ELR (cell line): ENCODE measurements around the gene PHKB.

Experiments
- DNase-seq: peaks from one replicate; pipeline ENCODE4 v3.0.0-alpha.2; 2015; ENCODE audit warnings: low read depth

The PHKB gene

DNA sequence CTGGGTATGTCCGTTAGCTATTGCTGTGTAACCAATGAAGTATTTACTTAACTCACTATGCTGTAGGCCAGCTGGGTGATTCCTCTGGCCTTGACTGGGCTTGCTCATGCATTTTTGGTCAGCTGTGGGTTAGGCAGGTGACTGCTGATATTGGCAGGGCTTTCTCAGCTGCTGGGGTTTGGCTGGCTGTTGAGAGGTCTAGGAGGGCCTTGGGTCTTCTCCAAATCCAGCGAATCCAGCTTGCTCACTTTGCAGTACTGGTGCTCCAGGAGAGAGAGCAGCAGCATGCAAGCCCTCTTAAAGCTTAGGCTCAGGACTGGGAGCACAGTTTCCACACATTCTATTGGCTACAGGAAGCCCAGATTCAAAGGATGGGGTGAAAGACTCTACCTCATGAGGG, 270.1 kb downstream of the PHKB start:
- DNase-seq: peak; percentile 72

DNA sequence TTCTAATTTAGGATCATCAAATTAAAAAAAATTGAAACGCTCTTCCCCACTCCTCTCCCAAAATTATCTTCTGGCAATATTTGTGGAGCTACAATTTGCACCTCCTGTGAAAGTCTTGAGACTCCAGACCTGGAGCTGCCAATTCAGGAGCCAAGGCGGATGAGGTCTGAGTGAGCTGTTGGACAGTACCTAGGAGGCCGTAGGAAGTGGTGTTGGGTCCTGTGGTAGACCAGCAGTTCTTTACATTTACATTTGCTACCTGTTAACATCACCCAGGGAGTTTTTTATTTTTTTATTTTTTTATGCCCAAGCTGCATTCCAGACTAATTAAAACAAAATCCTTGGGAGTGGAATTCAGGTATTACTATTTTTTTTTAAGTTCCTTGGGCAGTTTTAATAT, 271.0 kb downstream of the PHKB start:
- no peak for DNase-seq

DNA sequence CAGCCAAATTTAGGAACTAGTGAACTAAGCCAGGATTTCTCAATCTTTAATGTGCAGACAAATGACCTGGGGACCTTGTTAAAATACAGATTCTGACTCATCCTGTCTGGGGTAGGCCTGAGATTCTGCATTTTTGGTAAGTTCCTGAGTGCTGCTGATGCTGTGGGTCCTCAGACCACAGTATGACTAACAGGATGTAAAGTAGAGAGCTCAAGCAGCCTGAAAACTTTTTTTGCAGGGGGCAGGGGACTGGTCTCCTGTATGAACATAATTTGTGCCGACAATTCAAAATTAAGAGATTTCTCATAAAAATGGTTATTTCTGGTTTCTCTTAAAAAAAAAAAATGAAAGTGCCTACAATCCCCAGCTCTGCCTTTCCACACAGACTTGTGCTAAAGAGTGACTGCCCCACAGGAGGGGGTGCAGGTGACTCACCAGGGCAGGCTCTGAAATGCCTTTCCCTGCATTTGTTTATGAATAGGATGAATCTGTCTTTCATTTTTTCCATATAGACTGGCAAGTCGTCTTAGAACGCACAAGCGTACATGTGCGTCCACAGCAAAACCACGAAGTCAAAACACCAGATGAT, 271.5 kb downstream of the PHKB start:
- DNase-seq: peak; percentile 93

DNA sequence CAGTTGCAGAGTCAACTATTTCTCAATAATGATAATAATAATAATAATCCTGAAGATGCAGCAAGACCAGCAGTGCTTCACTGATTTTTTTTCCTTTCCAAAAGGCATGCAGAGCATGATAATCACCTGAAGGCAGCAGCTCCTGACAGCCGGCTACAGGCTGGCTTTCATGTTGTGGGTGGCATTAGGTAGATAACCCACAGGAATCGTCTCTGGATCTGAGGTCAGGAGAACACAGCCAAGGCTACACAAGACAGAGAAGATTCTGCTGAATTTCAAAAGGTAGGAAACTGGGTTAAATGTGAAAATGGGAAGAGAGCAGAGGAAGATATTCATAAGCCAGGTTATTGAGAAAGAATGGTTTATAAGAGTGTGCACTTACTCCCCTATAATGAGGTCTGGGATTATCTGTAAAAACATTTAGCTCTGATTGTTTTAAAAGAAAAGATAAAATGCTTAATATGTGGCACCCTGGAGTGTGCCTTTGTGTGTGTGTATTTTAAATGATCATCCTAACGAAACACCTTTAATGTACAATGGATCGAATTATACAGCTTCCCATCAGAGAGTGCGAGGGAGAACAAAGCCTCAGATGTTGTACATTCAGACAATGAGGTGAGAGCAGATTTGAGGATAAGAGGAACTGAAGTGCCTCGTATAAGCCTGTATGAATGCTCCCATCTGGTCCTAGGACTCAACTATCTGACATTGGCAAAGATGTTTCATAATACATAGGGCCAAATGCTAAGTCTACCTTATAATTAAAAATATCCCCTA, 273.1 kb downstream of the PHKB start:
- DNase-seq: no peak

GRCh38 chr16:47734987-47735594, 274.0 kb downstream of the PHKB start:
- DNase-seq: no peak

DNA sequence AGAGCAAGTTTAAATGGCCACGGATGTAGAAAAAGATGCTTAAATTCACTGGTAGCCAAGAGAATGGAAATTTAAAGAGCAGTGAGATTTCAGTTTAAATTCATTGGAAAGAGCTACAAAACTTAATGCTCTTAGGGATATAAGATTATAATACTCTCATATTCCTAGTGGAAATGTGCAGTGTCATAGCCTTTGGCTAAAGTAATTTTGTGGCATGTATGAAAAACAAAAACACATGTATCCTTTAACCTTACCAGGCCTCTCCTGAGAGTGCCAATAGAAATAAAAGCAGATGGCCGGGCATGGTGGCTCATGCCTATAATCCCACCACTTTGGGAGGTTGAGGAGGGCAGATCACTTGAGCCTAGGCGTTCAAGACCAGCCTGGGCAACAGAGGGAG, 289.2 kb downstream of the PHKB start:
- no peak for DNase-seq
